NOMO-1 (cell line): ENCODE data around the gene TTC34.

Experiments
- DNase-seq, 2 experiments: peaks; one replicate each; lab custom pipeline; 2025; ENCODE audit not compliant: unreplicated experiment in 2 of 2; lab: John Stamatoyannopoulos, UW

TTC34 gene

DNA sequence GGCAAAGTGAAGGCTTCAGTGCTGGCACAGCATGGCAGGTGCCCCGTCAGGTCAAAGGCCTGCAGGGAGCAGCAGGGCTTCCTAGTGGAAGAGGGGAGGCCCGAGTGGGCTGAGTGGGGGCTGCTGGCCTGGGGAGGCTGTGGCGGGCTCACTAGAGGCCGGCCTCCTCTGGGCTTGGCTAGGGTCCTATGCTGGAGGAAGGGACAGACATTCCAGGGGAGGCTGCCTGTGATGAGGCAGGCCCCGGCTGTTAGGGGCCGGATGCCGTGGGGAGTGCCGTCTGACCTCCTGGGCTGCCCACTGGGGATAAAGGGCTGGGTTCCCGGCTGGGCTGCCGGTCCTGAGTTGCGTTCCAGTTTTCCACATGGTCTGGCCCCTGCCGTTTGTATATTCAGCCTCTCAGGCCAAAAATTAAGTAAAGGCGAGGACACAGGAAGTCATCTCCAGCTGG, 193.8 kb downstream of the TTC34 start:
- no peak for DNase-seq

DNA sequence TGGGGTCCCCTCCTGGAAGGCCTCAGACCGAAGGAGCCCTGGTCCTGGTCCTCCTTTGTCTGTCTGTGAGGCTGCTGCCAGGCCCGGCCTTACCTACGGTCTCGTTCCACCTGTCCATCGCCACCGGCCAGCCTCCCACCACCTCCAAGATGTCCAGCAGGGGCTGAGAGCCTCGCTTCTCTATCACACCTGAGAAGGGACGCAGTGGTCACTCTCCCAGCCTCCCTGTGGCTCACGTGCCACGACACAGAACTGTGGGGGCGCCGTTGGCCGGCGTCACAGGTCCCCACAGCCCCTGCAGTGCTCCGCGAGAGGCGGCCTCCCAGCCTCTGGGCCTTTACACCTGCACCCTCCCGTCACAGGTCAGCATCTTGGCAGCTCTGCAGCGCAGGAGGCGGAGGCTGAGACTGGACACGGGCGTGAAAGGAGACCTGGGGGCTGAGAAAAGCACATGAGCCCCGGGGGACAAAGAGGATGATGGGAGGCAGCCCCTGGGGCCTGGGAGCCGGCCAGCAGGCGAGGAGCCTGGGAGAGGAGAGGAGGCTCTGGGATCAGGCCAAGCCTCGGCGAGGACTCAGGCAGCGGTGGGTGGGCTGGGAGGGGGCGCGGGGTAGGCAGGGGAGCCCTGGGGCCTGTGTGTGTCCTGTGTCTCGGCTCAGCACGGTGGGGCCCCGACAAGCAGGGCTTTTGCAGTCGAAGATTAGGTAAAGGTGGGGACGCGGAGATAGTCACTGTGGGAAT, 194.4 kb downstream of the TTC34 start:
- no peak for DNase-seq

DNA sequence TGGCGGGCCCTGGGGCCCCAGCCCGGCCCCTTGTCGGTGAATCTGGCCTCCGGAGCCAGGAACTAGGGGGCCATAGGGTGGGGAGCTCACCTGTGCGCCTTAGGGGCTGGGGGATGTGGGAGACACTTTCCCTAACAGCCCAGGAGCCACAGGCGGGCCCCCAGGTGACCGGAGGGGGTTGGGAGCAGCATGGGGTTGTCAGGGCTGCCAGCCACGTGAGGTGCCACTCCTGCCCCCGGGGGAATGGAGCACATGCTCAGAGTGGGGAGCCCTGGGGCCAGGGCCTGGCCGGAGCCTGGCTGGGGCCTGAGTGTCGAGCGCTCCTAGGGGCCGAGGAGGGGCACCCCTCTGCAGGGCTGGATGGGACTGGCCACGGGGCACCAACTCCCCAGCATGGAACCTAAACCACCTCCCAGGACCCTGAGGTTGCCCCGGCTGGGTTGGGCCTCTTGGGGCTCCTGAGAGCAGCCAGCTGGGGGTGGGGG, 195.1 kb downstream of the TTC34 start:
- DNase-seq: no peak

DNA sequence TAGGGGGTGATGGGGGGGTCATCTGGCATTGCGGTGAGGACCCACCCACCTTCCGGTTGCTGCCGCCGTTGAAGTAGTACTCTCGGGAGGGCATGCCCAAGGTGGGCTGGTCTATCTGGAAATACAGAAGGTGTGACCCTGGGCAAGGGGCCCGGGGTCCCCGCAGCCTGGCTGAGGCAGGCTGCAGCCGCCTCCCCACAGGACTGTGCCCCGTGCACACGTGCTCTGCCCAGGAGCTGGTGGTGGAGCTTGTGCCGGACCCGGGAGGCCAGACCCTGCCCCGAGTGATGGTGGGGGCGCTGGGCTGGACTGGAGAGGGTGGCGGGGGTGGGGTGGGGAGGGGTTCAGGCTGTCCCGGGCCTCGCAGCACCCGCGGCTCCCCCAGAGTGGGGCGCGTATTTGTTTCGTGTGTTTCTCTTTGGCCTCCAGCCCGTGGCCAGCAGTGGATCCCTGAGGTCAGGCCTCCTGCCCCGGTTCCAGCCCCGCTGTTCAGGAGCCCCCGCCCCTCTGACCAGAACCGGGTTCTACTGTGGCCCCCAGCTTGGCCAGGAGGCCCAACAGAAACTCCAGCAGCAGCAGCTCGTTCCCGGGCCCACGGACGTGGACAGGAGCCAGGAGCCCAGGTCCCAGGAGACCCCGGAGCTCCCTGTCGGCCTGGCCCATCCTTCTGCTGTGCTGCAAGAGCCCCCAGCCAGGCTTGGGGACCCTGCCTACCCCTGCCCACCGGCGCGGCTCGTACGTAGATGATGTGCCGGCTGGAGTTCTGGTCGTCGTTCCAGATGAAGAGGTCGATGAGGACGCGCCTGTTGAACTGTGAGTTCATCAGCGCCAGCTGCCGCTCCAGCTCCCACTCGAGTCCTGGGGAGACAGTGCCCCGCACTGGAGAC, 195.7 kb downstream of the TTC34 start:
- DNase-seq: no peak

DNA sequence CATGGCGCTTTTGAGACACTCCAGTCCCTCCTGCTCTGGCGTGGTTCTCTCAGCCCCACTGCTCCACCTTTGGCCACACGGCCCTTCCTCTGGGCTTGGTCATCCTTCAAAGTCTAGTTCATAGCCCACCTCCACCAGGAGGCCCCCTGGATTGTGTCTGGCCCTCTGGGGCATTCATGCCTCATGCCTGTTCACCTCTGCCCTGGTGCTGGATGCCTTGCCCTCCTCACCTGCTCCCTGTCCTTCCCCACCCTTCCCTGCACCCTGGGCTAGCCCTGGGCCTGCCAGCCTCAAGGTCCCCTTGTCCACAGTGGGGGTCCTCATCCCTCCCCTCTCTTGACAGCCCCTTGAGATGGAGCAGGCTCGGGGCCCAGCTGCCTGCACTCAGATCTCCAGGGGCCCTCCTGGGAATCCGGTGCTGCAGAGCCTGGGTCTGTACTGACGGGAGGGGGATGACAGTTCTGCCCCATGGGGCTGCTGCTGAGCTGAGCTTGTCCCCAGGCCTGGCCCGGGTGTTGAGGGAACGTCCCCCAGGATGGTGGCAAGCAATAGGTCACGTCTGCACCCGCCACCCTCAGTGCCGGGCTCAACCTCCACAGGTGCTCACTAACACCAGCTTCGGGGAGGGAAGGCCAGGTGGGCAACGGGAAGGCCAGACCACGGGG, 196.5 kb downstream of the TTC34 start:
- no peak for DNase-seq

DNA sequence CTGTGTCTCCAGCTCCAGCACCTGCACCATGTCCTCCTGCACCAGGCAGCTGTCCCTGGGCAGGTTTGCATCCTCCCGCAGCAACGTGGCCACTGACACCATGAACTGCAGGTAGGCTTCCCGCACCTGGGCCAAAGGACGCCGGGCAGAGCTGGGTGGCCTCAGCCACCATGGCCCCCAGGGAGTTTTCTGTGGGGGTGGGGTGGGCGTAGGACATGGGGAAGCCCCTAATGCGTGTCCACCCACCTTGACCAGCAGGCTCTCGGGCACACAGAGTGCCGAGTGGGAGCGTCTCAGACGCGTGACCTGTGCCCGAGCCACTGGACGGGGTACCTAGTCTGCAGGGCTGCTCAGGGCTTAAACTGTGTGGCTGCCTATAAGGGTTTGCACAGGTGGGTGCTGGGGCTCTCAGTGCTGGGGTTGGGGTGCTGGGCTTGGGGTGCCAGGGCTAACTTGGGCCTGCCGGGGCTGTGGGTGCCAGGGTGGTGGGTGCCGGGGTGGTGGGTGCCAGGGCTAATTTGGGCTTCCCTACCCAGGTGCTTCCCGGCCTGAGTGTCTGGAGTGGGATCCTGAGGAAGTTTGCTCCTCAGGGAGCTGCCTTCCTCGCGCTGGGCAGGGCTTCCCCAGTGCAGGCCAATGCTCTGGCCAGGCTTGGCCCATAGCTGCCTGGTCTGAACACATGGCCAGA, 197.2 kb downstream of the TTC34 start:
- no peak for DNase-seq

DNA sequence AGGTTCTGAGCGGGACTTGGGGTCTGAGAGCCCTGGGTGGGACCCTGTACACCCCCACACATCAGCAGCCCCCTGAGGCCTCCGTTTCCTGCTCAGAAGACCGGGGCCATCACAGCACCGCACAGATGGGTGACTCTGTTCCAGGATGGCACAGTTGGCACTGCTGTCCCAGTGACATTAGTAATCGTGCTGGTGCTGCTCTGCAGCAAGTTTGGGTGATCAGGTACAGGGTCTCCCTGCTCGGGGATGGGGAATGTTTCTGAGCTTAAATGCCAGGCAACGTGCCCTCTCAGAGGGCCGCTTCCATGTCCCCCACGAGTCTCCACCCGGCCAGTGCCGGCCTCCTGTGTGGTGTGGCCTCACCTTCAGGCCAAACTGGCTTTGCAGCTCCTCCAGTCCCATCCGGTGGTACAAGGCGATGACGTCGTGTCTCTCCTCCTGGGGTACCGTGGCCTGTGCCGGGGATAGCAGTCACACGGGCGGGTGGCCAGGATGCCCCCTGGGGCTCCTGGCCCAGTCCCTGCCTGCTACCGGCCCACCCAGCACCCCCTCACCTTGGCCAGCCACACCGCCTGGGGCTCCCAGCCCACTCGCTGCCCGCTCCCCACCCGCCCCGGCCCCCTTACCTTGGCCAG, 197.9 kb downstream of the TTC34 start:
- DNase-seq: no peak

DNA sequence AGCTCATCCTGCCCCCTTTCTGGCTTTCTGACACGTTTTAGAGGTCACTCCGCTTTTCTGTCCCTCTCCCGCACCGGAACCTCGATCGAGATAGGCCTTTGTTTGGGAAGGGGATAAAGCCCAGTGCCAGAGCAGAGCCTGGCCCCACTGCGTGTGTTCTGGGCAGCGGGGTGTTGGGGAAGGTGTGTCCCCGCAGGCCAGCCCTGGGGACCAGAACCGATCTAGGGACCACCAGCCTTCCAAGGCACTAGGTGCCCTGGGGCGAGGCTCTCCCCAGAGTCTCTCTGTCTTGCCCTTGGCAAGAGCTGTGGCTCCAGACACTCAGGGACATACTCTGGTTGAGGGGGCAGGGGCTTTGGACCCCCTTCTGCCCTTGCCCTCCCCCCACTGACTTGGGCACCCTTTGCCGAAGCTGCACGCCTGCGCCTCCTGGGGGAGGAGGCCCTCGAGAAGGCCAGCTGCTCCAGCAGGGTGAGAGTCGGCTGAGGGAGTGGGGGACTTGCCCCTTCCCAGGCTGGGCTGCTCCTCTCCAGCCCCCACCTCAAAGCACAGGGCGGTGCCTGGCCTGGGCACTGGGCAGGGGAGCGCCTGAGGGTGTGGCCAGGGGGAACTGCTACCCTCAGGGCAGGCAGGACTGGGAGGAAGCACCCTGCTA, 198.5 kb downstream of the TTC34 start:
- no peak for DNase-seq

DNA sequence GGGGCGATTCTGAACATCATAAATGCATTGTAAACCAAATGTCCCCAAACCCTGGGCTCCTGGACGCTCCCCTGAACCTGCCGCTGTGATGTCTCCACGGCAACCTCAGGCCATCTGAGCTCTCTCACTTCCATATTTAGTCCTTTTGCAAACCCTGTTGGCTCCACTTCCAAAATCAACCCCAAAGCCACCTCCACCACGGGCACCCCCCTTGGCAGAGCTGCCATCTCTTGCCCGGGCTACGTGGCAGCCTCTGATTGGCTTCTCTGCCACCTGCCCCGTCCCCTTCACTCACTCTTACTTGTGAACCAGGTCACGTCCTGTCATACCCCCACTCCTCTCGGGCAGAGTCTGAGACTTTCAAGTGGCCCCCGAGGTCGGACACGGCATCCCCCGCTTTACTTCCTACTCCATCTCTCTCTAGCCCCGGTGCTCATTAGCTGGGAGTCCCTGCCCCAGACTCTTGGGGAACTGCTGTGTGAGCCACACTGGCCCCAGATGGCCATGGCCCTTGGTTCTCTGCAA, 199.1 kb downstream of the TTC34 start:
- no peak for DNase-seq

DNA sequence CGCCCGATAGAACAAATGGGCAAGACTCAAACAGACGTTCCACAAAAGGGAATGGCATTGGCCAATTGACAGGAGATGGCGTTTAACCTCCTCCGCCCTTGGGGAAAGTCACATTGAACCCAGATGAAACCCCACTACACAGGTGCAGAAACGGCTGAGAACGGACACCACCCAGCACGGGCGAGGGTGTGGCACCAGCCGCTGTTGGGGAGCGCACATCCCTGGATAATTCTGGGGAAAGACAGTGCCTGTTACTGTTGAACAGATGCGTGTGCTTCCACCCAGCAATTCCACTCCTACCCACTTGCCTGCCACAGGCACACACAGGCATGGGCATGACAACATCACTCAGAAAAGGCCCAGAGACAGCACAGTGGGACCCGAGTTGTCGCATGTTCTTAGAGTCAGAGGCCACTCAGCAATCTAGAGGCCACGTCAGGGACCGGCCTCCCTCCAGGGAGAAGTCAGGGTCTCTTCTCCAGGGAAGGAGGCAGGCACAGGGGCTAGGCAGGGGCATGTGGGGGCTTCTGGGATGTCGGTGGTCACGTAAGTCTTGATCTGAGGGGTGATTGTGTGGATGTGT, 199.7 kb downstream of the TTC34 start:
- DNase-seq: no peak

DNA sequence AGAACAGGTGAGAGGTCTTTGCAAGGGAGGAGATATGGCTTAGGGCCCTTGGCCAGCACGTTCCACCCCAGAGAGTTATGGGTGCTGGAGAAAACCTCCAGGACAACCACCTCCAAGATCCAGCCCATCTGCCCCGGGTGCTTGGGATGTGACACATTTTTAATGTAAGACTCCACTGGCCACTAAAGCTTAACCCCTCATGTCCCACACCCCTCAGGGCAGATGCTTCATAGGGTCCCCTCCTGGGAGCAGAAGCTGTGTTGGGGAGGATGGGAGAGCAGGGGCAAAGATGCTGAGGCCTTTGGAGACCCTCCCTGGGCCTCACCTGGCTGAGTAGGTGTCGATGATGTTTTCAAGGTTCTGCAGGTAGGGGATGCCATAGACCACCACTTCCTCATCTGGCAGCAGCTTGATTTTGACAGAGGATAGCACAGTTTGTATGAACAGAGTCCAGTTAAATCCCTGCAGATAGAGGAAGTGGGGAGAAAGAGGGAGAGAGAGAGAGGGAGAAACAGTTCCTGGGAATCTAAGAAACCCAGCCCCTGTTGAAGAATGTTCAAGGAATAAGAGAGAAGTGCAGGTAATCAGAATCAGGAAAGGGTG, 203.1 kb downstream of the TTC34 start:
- DNase-seq: no peak

DNA sequence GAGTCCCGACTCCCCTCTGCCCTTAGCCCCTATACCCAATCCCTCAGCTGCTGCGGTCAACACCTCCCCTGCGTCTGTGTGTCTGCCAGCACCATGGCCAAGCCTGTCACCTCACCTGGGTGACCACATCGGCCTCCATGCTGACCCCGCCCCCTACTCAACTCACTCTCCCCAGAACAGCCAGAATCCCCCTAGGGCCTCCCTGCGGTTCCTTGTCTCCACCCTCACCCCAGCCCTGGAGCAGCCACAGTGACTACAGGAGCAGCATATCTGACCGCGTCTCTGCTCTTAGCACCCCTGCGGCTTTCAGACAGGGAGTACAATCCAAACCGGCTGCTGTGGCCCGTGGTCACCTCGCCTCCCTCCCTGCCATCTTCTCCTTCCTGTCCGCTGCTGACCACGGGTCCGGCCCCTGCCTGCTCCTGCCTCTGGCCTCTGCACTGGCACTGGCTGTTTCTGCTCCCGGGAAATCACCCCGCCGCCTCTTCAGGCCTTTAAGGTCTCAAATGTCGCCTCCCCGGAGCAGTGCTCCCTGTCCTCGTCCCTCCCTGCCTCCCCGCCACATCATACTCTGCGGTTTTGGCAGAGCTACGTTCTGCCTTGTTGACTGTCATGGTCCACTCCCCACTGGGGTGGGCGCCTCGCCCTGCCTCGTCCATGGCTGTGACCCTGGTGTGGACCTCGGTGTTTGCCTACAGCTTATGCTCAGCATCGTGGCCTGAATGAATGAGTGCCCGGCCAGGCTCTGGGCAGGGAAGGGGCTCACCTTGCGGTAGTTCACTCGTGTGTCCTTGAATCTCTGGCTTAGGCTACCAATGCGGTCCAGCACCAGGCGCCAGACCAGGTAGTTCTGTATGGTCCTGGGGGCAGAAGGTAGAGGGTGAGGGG, 203.8 kb downstream of the TTC34 start:
- no peak for DNase-seq

DNA sequence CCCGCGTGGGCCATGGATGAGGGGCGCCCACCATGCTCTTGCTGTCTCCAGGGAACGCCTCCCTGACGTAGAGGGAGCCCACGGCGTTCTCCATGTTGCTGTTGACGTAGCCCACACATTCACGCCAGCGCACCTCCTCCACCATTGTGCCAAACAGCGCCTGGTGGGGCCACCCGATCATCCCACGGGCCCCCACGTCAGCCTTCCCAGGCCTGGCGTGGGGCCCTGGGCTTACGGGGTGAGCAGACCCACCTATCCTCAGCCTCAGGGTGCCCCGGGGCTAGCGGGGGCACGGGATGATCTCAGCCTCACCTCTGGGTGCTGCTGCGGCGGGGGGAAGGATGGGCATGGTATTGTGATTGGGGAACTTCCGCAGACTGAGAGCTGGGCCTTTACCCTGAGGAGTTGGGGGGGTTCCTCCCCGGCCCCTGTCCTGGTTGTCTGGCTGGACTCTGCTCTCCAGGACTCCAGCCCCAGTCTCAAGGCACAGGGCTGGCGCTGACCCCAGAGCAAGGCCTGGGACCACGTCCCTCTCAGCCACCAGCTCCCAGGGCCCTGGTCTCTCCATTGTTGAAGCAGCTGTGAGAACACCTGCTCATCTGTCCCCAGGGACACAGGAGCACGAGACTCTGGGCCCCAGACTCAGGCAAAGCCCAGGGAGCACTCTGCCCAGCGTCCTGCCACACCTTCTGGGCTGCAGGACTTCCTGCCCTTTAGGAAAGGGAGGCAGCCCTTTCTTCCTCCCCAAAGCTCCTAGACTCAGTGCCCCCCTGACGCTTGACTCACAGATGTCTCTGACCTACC, 204.8 kb downstream of the TTC34 start:
- no peak for DNase-seq

DNA sequence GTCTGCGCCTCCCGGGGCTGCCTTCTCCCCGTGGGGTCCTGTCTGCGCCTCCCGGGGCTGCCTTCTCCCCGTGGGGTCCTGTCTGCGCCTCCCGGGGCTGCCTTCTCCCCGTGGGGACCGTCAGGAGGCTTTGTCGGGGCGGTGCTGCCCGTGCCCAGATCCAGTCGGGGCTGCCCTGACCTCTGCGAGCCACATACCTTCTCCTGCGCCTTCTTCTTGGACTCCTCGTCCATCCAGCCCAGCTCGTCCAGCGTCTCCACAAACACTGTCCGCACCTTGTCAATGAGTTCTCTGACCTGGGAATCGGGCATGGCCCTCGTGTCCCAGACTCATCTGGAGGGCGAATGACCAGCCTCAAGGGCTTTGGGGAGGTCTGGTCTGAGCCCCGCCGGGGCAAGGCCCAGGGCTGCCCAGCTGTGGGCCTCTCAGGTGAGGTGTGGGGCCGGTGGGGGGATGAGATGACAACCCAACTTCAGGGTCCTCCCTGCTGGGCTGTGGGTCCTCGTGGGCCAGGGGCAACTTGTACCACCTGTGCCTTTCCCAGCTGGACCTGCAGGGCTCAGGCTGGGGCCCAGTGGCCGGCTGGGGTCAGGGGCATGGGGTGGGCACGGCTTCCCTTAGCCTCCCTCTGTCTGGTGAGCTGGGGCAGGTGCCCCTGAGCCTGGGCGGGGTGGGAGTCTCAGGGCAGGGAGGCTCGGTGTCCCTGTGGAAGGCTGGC, 205.5 kb downstream of the TTC34 start:
- no peak for DNase-seq

DNA sequence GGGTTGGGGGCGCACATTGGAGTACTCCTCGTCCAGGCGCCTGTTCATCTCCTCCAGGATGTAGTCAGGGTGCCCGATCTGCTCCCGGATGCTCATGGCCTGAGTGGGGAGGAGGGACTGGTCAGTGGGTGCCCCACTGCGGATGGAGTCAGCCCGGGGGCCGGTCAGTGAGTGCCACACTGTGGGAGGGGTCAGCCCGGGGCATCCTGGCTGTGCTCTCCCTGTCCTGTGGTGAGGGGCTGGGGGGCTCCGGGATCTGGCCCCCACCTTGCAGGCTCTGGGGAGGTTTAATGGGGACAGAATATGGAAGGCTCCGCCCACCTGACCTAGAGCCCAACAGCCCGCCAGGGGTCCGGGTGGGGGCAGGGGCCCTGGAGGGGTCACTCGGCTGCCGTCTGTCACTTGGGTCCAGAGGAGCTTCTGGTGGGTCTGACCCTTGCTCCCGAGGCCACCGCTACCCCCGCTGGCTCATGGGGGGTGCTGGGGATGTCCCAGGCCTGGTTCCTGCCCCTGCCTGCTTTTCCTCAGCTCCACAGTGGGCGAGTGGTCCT, 206.2 kb downstream of the TTC34 start:
- no peak for DNase-seq

DNA sequence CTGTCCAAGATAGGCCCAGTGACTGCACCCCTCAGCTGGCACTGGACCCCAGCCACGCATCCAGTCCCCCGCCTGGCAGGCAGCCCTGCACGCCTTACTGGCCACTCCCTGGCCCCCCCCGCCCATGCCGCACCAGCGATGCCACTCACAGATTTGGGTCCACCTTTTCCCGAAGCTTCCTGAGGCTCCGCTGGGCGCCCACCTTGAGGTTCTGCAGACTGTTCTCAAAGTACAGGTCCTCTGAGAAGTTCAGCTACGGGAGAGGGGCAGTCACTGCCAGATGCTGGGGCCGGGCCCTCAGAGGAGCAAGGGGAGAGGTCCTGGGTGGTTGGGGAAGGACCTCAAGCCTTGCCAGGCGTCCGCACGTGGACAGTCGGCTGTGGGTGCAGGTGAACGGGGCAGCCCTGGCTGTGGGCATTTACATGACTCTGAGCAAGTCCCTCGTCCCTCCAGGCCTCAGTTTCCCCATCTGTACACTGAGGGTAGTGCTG, 206.8 kb downstream of the TTC34 start:
- no peak for DNase-seq
